HEK293T (cell line): ENCODE data around the gene SLC16A8.

Experiments
- ARNT ChIP-seq: fragments of 450-650 bp; IDR thresholded peaks from 2 replicates; pipeline ENCODE4 v1.6.1; 2017; ENCODE audit warnings: mild to moderate bottlenecking
- BHLHE40 ChIP-seq: fragments of 450-650 bp; IDR thresholded peaks from 2 replicates; pipeline ENCODE4 v1.6.1; 2016; ENCODE audit warnings: mild to moderate bottlenecking, moderate library complexity, borderline replicate concordance
- CTBP1 ChIP-seq: fragments of 450-650 bp; IDR thresholded peaks from 2 replicates; pipeline ENCODE4 v1.6.1; 2016; ENCODE audit warnings: borderline replicate concordance
- ELF4 ChIP-seq: fragments of 450-650 bp; IDR thresholded peaks from 2 replicates; pipeline ENCODE4 v1.6.1; 2017; ENCODE audit warnings: antibody characterized with exemption
- FOXK2 ChIP-seq: fragments of 450-650 bp; IDR thresholded peaks from 2 replicates; pipeline ENCODE4 v1.6.1; 2016; ENCODE audit warnings: mild to moderate bottlenecking
- FOXM1 ChIP-seq: fragments of 450-650 bp; IDR thresholded peaks from 2 replicates; pipeline ENCODE4 v1.6.1; 2017; ENCODE audit warnings: mild to moderate bottlenecking, borderline replicate concordance
- HDGF ChIP-seq: fragments of 450-650 bp; IDR thresholded peaks from 2 replicates; pipeline ENCODE4 v1.6.1; 2017; ENCODE audit warnings: antibody characterized with exemption, borderline replicate concordance
- L3MBTL2 ChIP-seq: fragments of 450-650 bp; conservative IDR thresholded peaks from 2 replicates; pipeline ENCODE4 v1.6.1; 2016; ENCODE audit warnings: mild to moderate bottlenecking
- LEF1 ChIP-seq: fragments of 450-650 bp; IDR thresholded peaks from 2 replicates; pipeline ENCODE4 v1.6.1; 2017; ENCODE audit warnings: mild to moderate bottlenecking, borderline replicate concordance
- NFRKB ChIP-seq: fragments of 450-650 bp; IDR thresholded peaks from 2 replicates; pipeline ENCODE4 v1.6.1; 2016; ENCODE audit warnings: mild to moderate bottlenecking, moderate library complexity
- SP1 ChIP-seq: fragments of 450-650 bp; IDR thresholded peaks from 2 replicates; pipeline ENCODE4 v1.6.1; 2017
- SUZ12 ChIP-seq: fragments of 450-650 bp; IDR thresholded peaks from 2 replicates; pipeline ENCODE4 v1.6.1; 2016; ENCODE audit warnings: mild to moderate bottlenecking
- ZNF384 ChIP-seq: fragments of 450-650 bp; IDR thresholded peaks from 2 replicates; pipeline ENCODE4 v1.6.1; 2016

GRCh38 chr22:38132794-38133193 is 48.8 kb upstream of the SLC16A8 start:
- no peak for TF ChIP-seq BHLHE40
- no peak for TF ChIP-seq FOXK2
- no peak for TF ChIP-seq CTBP1
- TF ChIP-seq SP1: no peak
- TF ChIP-seq LEF1: no peak
- TF ChIP-seq HDGF: no peak
- TF ChIP-seq FOXM1: no peak
- no peak for TF ChIP-seq ZNF384
- TF ChIP-seq ARNT: no peak
- TF ChIP-seq SUZ12: no peak
- no peak for TF ChIP-seq NFRKB
- TF ChIP-seq ELF4: no peak
- TF ChIP-seq L3MBTL2: no peak
